NOMO-1 treated with DMSO at 0.1 percent for 48 hours (cell line): ENCODE results near the gene ZFP36.

Experiments
- DNase-seq: peaks from one replicate; lab custom pipeline; 2025; ENCODE audit not compliant: unreplicated experiment; lab: John Stamatoyannopoulos, UW

The ZFP36 gene

DNA sequence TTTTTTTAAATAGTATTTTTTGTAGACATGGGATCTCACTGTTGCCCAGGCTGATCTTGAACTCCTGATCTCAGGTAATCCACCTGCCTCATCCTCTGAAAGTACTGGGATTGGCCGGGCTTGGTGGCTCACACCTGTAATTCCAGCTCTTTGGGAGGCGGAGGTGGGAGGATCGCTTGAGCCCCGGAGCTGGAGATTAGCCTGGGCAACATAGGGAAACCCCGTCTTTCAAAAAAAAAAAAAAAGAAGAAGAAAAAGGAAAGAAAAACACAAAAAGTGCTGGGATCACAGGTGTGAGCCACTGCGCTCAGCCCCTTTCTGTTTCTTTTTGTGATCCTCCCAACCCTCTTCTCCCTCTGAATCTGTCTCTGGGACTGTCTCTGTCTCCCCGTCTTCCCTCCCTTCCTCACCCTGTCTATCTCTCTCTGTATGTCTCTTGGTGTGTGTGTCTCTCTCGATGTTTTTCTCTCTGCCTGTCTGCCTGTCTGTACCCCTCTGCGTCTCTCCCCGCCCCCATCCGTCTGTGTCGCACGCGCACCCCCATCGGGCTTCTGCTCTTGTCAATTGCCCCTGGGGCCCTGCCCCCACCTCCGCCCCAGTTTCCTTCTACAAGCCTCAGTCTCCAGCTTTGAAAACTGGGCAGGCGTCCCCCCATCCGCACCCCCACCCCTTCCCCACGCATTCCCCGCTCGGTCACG is 540 bp upstream of the ZFP36 start:
- DNase-seq: peak; percentile 73

DNA sequence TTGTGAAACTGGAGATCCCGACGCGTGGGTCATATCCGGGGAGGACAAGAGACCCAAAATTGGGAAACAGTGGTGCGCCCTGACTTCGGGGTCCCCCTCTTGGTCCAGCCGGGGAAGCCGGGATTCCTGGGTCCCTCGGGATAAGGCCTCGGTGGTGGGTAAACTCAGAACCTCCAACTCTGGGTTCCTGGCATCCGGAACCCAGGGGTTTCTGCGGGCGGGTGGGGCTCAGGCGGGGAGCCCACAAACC is 688 bp downstream of the ZFP36 start:
- DNase-seq: no peak

DNA sequence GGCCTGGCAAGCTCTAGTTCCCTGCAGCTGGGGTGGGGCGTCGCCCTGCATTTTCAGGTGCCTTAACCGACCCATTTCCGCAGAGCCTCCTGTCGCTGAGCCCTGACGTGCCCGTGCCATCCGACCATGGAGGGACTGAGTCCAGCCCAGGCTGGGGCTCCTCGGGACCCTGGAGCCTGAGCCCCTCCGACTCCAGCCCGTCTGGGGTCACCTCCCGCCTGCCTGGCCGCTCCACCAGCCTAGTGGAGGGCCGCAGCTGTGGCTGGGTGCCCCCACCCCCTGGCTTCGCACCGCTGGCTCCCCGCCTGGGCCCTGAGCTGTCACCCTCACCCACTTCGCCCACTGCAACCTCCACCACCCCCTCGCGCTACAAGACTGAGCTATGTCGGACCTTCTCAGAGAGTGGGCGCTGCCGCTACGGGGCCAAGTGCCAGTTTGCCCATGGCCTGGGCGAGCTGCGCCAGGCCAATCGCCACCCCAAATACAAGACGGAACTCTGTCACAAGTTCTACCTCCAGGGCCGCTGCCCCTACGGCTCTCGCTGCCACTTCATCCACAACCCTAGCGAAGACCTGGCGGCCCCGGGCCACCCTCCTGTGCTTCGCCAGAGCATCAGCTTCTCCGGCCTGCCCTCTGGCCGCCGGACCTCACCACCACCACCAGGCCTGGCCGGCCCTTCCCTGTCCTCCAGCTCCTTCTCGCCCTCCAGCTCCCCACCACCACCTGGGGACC is 1.2 kb downstream of the ZFP36 start:
- DNase-seq: no peak

DNA sequence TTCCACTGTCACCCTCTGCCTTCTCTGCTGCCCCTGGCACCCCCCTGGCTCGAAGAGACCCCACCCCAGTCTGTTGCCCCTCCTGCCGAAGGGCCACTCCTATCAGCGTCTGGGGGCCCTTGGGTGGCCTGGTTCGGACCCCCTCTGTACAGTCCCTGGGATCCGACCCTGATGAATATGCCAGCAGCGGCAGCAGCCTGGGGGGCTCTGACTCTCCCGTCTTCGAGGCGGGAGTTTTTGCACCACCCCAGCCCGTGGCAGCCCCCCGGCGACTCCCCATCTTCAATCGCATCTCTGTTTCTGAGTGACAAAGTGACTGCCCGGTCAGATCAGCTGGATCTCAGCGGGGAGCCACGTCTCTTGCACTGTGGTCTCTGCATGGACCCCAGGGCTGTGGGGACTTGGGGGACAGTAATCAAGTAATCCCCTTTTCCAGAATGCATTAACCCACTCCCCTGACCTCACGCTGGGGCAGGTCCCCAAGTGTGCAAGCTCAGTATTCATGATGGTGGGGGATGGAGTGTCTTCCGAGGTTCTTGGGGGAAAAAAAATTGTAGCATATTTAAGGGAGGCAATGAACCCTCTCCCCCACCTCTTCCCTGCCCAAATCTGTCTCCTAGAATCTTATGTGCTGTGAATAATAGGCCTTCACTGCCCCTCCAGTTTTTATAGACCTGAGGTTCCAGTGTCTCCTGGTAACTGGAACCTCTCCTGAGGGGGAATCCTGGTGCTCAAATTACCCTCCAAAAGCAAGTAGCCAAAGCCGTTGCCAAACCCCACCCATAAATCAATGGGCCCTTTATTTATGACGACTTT is 2.0 kb downstream of the ZFP36 start:
- DNase-seq: peak; percentile 14

DNA sequence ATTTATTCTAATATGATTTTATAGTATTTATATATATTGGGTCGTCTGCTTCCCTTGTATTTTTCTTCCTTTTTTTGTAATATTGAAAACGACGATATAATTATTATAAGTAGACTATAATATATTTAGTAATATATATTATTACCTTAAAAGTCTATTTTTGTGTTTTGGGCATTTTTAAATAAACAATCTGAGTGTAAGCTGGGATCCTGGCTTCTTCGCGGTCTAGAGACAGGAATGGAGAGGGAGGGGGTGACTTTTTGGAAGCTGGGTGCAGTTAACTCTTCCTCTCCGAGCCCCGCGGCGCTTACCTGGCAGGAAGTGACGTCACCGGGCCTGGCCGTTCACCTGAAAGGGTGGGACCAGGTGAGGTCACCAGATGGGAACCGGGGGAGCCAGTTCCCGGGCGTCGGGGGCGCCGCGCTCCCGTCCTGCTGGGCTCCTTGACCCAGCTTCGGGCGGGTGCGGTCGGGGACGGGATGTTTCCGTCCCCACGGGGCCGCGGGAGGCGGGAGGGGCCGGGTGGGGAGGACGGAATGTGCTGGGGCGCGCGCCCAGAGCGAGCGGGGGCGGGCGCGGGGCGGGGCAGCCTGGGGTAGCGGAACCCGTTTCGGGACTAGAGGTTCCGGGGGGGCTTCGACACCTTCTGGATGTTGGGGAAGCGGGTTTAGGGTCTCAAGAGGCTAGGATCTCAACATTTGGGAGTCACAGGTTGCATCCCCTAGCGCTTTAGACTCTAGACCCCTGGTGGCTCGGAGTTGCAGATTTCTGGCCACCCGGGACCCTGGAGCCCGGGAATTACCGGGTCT is 2.8 kb downstream of the ZFP36 start:
- peak; percentile 50 for DNase-seq

DNA sequence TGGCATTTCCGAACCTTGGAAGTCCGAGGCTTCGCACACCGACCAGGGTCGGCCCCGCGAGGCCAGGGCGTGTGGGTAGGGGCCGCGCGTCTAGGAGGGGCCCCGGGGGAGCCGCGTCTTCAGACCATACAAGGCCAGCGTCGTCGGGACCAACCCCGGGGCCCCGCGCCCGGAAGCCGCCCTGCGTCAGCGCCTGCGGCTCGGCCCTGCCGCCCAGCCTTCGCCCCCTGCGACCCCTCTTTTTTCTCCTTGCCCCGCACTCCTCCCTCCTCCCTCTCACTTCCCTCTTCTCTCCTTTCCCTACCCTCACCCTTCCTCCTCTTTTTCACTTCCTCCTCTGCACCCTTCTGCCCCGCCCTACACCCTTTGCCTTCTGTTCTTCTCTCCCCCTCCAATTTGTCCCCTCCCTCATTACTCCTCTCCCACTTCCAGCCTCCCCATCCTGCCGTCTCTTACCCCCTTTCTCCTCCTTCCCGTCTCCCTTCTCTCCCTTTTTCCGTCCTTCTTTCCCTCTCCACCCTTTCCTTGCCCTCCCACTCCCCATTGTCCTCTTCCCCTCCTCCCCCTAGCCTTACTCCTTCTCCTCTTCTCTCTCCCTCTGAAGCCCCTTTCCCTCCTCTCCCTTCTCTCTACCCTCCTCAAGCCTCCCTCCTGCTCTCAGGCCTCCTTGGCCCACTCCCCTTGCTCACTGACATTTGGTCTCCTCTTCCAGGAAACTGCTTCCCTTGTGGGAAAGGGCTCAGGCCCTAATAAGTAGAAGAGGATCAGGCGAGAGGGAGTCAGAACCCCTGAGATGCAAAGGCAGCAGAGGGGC is 3.6 kb downstream of the ZFP36 start:
- peak; percentile 91 for DNase-seq

DNA sequence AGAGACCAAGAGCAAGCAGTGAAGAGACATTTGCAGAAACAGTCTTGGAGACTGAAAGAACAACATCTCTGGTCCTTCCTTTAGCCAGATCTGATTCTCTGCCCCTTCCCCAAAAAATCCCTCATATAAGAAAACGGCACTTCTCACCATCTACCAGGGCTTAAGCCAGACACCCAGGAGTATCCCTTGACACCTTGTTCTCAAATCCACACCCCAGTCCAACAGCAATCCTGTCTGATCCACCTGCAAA is 4.1 kb downstream of the ZFP36 start:
- no peak for DNase-seq

DNA sequence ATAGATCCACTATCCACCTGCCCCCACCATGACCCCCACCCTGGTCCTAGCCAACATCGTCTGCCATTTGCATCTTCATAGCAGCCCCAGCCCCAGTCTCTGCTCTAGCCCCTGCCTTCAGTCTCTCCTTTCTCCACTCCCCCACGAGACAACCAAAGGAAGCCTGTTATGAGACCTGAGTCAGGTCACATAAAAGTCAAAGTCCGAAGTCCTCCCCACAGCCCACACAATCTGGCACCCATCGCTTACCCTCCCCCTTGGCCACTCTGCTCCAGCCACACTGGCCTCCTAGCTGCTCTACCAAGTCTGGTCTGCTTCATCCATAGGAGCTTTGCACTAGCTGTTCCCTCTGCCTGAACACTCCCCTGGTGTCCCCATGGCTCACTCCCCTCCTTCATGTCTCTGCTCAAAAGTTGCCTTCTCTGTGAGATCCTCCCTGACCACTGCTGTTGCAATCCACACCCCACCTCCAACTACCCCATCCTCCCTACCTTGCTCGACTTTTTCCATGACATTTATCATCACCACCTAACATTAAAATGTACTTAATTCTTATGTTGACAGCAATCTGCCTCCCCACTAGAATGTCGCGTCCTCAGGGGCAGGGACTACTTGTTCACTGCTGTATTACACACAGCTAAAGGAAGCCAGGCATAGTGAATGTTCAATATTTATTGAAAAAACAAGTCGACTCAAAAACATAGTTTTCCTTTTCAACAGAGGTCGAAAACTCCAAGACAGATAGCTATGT is 4.6 kb downstream of the ZFP36 start:
- peak; percentile 52 for DNase-seq

DNA sequence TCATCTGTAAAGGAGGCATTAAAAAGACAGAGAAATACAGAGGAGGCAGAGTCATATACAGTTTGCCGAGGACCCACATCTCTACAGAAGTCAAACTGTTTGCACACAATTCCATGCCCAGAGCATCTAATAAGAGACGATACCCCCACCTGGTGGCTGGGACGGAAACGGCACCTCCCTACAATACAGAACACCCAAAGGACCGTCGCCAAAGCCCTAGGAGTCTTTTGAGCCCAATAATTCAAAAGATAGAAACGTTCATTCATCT is 5.1 kb downstream of the ZFP36 start:
- DNase-seq: peak; percentile 88

DNA sequence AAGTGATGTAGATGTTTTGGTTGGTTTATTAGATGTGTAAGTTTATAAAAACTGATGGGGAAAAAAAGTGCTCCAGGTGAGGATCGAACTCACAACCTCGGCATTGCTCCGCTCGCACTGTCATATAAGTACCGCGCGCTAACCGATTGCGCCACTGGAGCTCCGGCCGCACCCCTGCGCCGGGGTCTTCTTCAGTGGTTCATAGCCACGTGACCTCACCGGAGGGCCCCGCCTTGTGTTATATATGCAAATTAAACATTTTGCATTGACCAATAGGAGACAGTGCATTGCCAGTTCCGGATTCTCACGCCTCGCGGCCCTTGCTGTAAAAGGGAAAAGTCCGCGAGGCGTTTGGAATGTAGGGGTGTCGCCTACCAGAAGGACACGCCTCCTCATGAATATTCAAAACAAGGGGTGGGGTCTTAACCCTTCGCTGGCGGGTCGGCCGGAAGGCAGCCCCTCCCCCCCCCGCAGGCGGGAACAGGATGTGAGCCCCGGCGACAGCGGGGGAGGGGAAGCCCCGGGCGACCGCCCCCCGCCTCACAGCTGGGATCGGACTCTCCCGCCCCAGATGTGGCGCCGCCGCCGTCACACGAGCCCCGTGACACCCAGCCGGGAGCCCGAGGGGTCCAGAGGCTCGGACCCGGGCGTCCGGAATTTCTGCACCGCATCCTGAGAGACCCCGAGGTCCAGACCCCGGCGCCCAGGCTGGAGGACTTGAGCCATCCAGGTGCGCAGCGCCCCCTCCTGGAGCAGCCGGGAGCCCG is 5.6 kb downstream of the ZFP36 start, which contains the start of gene PLEKHG2:
Gene PLEKHG2 (plus strand): TSS at position 570 of the 767 bp plus-strand sequence. CDS start 1,418 bp downstream, outside the sequence.
- peak; percentile 99 for DNase-seq

DNA sequence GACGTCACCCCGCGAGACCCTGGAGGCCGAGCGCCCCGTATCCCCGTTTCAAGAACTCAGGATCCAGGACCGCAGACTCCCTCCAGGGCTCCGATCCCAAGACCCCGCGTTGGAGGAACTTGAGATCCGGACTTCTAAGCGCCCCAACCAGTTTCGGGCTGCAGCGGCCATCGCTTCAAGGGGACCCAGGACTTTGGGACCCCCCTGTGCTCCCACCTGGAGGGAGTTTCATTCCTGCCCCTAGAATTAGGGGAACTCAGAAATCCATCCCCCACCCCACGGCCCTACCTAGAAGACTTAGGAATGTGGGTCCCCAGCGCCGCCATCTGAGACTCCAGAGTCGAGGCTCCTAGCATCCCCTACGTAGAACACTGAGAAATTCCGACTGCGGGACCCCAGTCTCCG is 6.2 kb downstream of the ZFP36 start:
- no peak for DNase-seq

DNA sequence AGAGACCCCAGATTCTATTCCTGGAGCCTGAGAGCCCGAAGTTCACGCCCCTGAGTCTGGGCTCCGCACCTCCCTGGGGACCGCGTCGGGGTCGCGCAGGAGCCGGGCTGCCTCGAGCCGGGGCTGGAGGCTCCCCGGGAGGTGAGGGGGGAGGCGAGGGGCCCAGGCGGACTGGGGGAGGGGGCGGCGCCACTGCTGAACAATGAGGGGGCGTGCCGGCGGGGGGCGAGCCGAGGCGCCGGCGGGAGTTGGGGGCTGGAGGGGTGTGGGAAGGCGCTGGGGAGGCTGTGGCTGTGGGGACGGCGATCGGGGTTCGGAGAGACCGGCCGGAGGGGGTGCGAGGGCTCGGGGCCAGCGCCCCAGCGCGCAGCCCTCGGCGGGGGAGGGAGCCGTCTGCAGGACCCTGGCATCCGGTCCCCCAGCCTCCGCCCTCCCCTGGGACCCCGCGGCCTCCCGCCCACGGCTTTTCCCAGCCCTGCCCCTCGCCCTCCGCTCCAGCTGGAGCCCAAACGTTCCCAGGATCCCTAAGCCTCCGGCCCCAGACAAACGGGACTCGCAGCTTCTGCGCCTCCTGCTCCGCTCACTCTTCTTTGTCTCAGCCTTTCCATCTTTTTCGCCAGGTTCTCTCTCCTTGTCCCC is 6.7 kb downstream of the ZFP36 start:
- DNase-seq: no peak

DNA sequence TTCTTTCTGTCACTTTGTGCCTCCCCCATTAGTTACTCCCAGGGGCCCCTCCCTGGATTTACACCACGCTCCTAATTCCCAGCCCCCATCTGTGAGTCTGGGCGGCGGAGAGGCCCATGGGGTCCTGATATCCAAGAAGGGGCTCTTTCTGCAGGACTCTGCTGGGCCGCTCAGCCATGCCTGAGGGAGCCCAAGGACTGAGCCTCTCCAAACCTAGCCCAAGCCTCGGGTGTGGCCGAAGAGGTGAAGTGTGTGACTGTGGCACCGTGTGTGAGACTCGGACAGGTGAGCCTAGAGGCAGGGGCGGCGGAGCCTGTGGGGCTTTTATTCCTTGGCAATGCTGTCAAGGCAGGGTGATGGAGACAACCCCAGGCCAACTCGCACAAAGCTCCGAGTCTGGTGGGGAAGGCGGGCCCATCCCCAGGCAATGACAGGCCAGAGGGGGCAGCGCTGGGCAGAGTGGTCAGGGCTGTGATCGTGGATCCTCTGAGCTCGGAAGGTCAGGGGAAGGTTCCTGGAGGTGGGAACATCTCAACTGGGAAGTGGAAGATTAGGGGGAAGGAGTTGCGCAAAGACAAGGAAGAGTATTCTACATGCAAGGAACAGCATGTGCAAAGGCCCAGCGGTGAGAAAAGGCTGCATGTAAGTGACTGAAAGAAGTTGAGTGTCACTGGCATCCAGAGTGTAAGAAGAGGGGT is 7.4 kb downstream of the ZFP36 start:
- no peak for DNase-seq

DNA sequence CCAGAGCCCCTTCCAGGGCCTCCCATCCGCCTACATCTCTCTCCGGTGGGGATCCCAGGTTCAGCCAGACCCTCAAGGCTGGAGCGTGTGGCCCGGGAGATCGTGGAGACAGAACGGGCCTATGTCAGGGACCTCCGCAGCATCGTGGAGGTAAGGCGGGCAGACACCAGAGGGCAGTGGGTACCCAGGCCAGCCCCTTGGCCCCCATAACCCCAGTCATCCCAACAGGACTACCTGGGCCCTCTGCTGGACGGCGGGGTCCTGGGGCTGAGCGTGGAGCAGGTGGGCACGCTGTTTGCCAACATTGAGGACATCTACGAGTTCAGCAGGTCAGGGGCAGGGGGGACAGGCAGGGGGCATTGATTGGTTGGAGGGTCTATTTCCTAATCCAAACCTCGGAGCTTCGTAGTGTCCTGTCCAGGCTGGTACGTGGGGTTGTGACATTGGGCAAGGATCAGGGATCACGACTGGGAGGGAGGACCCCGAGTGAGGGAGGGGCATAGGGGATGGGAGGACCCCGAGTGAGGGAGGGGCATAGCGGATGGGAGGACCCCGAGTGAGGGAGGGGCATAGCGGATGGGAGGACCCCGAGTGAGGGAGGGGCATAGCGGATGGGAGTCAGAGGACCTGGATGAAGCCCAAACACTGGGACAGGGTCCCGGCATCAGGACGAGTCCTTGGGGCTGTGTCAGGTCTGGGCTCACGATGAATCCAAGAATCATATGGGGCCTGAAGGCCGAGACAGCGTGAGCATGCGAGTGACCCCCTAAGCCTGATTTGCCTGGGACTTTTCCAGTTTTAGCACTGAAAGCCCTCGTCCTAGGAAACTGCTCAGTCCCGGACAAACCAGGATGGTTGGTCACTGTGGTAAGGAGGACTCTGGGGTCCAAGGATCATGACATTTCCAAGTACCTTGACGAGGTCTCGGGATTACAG is 8.7 kb downstream of the ZFP36 start:
- DNase-seq: no peak

DNA sequence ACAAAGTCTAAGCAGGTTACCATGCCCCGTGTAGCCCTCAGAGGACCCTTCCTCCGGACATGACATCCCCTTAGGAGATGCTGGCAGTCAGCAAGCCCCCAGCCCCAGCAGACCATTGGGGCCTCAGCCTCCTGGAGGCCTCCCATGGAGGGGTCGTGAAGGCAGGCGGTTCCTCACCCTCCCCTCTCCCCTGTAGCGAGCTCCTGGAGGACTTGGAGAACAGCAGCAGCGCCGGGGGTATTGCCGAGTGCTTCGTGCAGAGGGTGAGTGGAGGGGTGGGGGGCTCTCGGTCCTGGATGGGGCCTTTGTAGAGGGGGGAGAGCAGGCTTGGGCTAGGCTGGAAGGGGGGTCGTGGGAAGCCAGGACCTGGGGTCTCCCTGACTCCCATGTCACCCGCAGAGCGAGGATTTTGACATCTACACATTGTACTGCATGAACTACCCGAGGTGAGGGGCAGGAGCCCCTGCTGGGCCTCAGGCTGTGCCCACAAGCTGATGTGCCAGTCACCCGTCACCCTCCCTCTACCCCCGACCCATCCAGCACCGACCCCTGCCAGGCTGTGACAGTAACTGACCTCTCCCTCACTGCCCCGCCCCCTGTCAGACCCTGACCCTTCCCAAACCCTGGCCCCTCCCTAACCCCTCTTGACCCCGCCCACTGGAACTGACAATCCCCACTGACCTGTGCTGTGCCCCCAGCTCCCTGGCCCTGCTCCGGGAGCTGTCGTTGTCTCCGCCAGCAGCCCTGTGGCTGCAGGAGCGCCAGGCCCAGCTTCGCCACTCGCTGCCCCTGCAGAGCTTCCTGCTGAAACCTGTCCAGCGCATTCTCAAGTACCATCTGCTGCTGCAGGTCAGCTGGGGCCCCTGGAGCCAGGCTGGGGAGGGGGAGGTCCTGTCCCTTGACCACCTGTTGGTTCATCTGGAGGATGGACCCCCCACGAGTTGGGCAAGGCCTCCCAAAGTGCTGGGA is 9.8 kb downstream of the ZFP36 start:
- no peak for DNase-seq
